SK-N-SH treated with all-trans-retinoic acid at 6 μM for 48 hours (cell line): ENCODE results near the gene RSPH4A.

Experiments
- ATAC-seq: fragments of 200-7000 bp; cut with Tn5 transposase; 3 replicates; pipeline ENCODE4 v1.9.1; 2020; ENCODE audit warnings: mild to moderate bottlenecking, moderate library complexity
- ARNTL ChIP-seq: fragments of 450-650 bp; formaldehyde crosslinking; IDR thresholded peaks from 2 replicates; pipeline ENCODE4 v1.5.0; 2020; ENCODE audit warnings: low read depth, mild to moderate bottlenecking, moderate library complexity, borderline replicate concordance
- BACH2 ChIP-seq: fragments of 250-450 bp; sonication (Bioruptor Pico); IDR thresholded peaks from 2 replicates; pipeline ENCODE4 v1.9.0; 2021; ENCODE audit warnings: mild to moderate bottlenecking, borderline replicate concordance
- CSRNP3 ChIP-seq: fragments of 250-450 bp; sonication (Bioruptor Pico); IDR thresholded peaks from 2 replicates; pipeline ENCODE4 v1.5.1; 2021; ENCODE audit warnings: mild to moderate bottlenecking, moderate library complexity
- ESRRG ChIP-seq: fragments of 250-450 bp; sonication (Bioruptor Pico); IDR thresholded peaks from 2 replicates; pipeline ENCODE4 v1.6.1; 2021; ENCODE audit warnings: mild to moderate bottlenecking
- ISL1 ChIP-seq: fragments of 250-450 bp; sonication (Bioruptor Pico); IDR thresholded peaks from 2 replicates; pipeline ENCODE4 v2.1.2; 2022; ENCODE audit warnings: mild to moderate bottlenecking, moderate library complexity
- PATZ1 ChIP-seq: fragments of 250-450 bp; sonication (Bioruptor Pico); IDR thresholded peaks from 2 replicates; pipeline ENCODE4 v1.8.0; 2020; ENCODE audit warnings: mild to moderate bottlenecking, moderate library complexity, borderline replicate concordance
- PPARA ChIP-seq: fragments of 250-450 bp; sonication (Bioruptor Pico); IDR thresholded peaks from 2 replicates; pipeline ENCODE4 v1.5.0; 2020; ENCODE audit warnings: mild to moderate bottlenecking, borderline replicate concordance
- TCF4 ChIP-seq: fragments of 250-450 bp; sonication (Bioruptor Pico); IDR thresholded peaks from 2 replicates; pipeline ENCODE4 v1.8.0; 2021; ENCODE audit warnings: mild to moderate bottlenecking, moderate library complexity, borderline replicate concordance
- TOX ChIP-seq: fragments of 250-450 bp; sonication (Bioruptor Pico); IDR thresholded peaks from 2 replicates; pipeline ENCODE4 v1.8.0; 2021; ENCODE audit warnings: mild to moderate bottlenecking, moderate library complexity, borderline replicate concordance
- TSHZ2 ChIP-seq: fragments of 250-450 bp; sonication (Bioruptor Pico); IDR thresholded peaks from 2 replicates; pipeline ENCODE4 v1.5.0; 2020; ENCODE audit warnings: mild to moderate bottlenecking, moderate library complexity
- ZC3H10 ChIP-seq: fragments of 250-450 bp; sonication (Bioruptor Pico); IDR thresholded peaks from 2 replicates; pipeline ENCODE4 v1.5.1; 2021; ENCODE audit warnings: mild to moderate bottlenecking, moderate library complexity
- ZFP3 ChIP-seq: fragments of 250-450 bp; sonication (Bioruptor Pico); IDR thresholded peaks from 2 replicates; pipeline ENCODE4 v1.5.0; 2020; ENCODE audit warnings: mild to moderate bottlenecking, moderate library complexity
- ZFP30 ChIP-seq: fragments of 450-650 bp; formaldehyde crosslinking; IDR thresholded peaks from 2 replicates; pipeline ENCODE4 v1.5.0; 2022; ENCODE audit warnings: mild to moderate bottlenecking, moderate library complexity
- ZNF565 ChIP-seq: fragments of 450-650 bp; formaldehyde crosslinking; conservative IDR thresholded peaks from 2 replicates; pipeline ENCODE4 v1.5.0; 2020; ENCODE audit warnings: low read depth, mild to moderate bottlenecking, moderate library complexity
- ZNF8 ChIP-seq: fragments of 450-650 bp; formaldehyde crosslinking; IDR thresholded peaks from 2 replicates; pipeline ENCODE4 v1.5.0; 2020; ENCODE audit warnings: mild to moderate bottlenecking, moderate library complexity
- TF ChIP-seq, protein P1 (sequence below): fragments of 250-450 bp; sonication (Bioruptor Pico); IDR thresholded peaks from 2 replicates; pipeline ENCODE4 v1.5.1; 2020; ENCODE audit warnings: low read depth, mild to moderate bottlenecking, moderate library complexity
- TF ChIP-seq, protein P2 (sequence below): fragments of 250-450 bp; sonication (Bioruptor Pico); IDR thresholded peaks from 2 replicates; pipeline ENCODE4 v1.8.0; 2021; ENCODE audit warnings: low read depth, mild to moderate bottlenecking, moderate library complexity, borderline replicate concordance

RSPH4A gene

DNA sequence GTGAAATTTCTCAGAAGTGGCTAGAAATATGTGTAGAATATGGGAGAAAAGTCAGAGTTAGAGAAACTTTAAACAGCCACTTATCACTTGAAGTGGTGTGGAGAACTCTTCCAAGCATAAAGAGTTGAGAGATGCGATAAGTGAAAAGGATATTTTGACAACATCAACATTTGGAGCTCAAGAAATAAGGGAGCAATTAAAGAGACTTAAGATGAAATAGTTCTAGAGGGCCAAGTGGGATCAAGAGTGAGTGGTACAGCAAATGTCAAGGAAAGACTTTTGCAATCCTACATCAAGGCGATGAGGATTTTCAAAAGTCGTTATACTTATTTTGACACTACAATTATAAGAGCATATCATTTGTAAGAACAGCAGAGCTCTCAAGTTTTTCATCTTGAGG is 9.6 kb downstream of the RSPH4A start (continued):
- TF ChIP-seq TSHZ2 (no peak), TOX (CRISPR knock-in tag) (no peak), ZFP30 (CRISPR knock-in tag) (no peak)

DNA sequence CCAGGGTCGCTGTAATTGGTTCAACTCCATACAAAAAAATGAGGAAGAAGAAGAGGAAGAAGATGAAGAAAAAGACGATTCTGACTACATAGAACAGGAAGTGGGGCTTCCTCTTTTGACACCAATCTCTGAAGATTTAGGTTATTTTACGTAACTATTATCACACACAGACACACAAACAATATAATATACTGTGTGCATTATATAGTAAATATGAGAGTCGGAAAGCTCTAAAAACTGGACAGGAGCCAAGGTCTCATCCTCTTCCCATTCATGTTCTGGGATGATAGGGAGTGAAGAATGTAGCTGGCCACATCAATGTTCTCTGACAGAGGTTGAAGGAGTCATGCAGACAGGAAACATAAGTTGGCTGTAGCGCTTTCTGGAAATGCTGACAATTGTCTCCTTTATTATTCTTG is 13.3 kb downstream of the RSPH4A start:
- ATAC-seq = no peak
- TF ChIP-seq ARNTL (CRISPR knock-in tag) = no peak
- no peak for TF ChIP-seq PATZ1 (CRISPR knock-in tag)
- no peak for TF ChIP-seq ZFP3 (CRISPR knock-in tag)
- TF ChIP-seq ZFP30 (CRISPR knock-in tag) = no peak
- TF ChIP-seq ZC3H10 (CRISPR knock-in tag) = no peak
- TF ChIP-seq ZNF8 (CRISPR knock-in tag) = no peak
- TF ChIP-seq ISL1 = no peak
- no peak for TF ChIP-seq TOX (CRISPR knock-in tag)
- TF ChIP-seq PPARA = no peak
- TF ChIP-seq ZNF565 = no peak
- no peak for TF ChIP-seq BACH2 (CRISPR knock-in tag)
- TF ChIP-seq TCF4 (CRISPR knock-in tag) = no peak
- TF ChIP-seq ESRRG (CRISPR knock-in tag) = no peak

DNA sequence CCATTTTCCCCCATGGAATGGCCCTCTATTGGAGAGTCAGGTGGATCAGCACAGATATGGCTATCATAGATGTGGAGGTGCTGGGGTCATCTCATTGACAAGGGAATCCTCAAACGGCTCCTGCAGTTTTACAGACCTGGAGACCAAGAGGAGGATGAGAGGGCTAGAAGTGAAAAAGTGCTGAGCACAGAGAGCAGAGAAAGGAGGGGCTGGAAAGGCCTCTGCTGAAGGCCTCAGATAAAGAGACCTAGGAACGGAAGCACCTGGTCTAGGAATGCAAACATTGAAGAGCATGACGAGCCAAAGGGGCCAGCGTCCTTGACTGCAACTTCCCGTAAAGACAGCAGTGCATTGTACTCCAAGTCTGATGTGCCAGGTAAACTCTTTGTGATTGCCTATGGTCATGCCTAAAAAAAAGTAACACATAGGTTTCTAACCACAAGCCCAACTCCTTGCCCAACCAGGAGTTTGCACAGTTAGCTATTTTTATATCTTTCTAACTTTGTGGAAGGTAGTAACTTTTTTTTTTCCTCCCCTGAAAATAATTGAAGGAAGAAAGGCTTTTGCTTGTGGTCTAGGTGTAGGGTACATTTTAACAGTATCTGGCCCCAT is 15.2 kb downstream of the RSPH4A start:
- TF ChIP-seq, protein P1, sequence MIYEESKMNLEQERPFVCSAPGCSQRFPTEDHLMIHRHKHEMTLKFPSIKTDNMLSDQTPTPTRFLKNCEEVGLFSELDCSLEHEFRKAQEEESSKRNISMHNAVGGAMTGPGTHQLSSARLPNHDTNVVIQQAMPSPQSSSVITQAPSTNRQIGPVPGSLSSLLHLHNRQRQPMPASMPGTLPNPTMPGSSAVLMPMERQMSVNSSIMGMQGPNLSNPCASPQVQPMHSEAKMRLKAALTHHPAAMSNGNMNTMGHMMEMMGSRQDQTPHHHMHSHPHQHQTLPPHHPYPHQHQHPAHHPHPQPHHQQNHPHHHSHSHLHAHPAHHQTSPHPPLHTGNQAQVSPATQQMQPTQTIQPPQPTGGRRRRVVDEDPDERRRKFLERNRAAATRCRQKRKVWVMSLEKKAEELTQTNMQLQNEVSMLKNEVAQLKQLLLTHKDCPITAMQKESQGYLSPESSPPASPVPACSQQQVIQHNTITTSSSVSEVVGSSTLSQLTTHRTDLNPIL (CRISPR knock-in tag) = no peak
- no peak for TF ChIP-seq TOX (CRISPR knock-in tag)
- TF ChIP-seq, protein P2, sequence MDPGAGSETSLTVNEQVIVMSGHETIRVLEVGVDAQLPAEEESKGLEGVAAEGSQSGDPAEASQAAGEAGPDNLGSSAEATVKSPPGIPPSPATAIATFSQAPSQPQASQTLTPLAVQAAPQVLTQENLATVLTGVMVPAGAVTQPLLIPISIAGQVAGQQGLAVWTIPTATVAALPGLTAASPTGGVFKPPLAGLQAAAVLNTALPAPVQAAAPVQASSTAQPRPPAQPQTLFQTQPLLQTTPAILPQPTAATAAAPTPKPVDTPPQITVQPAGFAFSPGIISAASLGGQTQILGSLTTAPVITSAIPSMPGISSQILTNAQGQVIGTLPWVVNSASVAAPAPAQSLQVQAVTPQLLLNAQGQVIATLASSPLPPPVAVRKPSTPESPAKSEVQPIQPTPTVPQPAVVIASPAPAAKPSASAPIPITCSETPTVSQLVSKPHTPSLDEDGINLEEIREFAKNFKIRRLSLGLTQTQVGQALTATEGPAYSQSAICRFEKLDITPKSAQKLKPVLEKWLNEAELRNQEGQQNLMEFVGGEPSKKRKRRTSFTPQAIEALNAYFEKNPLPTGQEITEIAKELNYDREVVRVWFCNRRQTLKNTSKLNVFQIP (CRISPR knock-in tag) = no peak
- TF ChIP-seq ARNTL (CRISPR knock-in tag) = no peak
- TF ChIP-seq CSRNP3 = no peak
- no peak for TF ChIP-seq PATZ1 (CRISPR knock-in tag)
- ATAC-seq = no peak
